HCT116 (cell line): ENCODE results near the gene RAB38. TPM values are rescaled to one million over a fixed set of nuclear protein-coding genes. Genes with fewer than 3 reads are reported as not detected.

Experiments used
- ATAC-seq: fragments of 200-7000 bp; cut with Tn5 transposase; 2 replicates; pipeline ENCODE4 v1.9.1; 2020; ENCODE audit warnings: mild to moderate bottlenecking, moderate library complexity
- BruUV-seq: library from RNA; stranded (reverse); fragments of 400-500 nt; replicated peaks from 2 replicates; lab custom pipeline; 2021; lab: Mats Ljungman, UMichigan
- CTCF ChIA-PET: fragments of 300-600 bp; sonication (Branson Sonifier 250); formaldehyde crosslinking; loops from one replicate; lab custom pipeline; 2021; ENCODE audit warnings: antibody characterized with exemption; lab: Charles Lee
- POLR2A ChIA-PET: fragments of 300-600, 350-600 bp; sonication (Branson Sonifier 250); formaldehyde crosslinking; loops from one replicate; lab custom pipeline; 2021; ENCODE audit warnings: antibody characterized with exemption; lab: Charles Lee
- RAD21 ChIA-PET, 2 experiments: fragments of 300-600 bp; sonication (Branson Sonifier 250); formaldehyde crosslinking; loops; one replicate each; lab custom pipeline; 2023; ENCODE audit warnings: low total read pairs in 2 of 2; ENCODE audit not compliant: uncharacterized antibody in 2 of 2, unreplicated experiment in 2 of 2, low non-redundant PET in 1 of 2; lab: Charles Lee
- DNase-seq: peaks from one replicate; pipeline ENCODE4 v3.0.0-alpha.2; 2010; ENCODE audit warnings: low read depth, low spot score
- H2AFZ ChIP-seq: fragments of 200-600 bp; shearing (Covaris generic), sonication (generic); 2 replicates; pipeline ENCODE4 v1.6.1; 2017; ENCODE audit warnings: low read depth, mixed run types, mixed read lengths, antibody characterized with exemption, low read length; ENCODE audit not compliant: poor library complexity, severe bottlenecking
- H3K27ac ChIP-seq: 2 replicates; pipeline ENCODE4 v1.5.1; 2012; ENCODE audit warnings: low read depth, low read length
- H3K27me3 ChIP-seq: fragments of 200-600 bp; sonication (generic); 2 replicates; pipeline ENCODE4 v1.6.1; 2016; ENCODE audit warnings: mixed run types, low read length, mixed read lengths; ENCODE audit not compliant: insufficient read depth
- H3K36me3 ChIP-seq, 2 experiments: fragments of 200-500 bp in 1 of 2; fragments of 200-600 bp in 1 of 2; sonication (Bioruptor generic) in 1 of 2; sonication (generic) in 1 of 2; 2 replicates each; pipeline versions ENCODE4 v1.5.1 to v1.6.1; 2014 to 2016; ENCODE audit warnings: low read length in 2 of 2, inconsistent platforms in 1 of 2, mixed read lengths in 1 of 2, mixed run types in 1 of 2; ENCODE audit not compliant: insufficient read depth in 2 of 2, control insufficient read depth in 1 of 2
- H3K4me1 ChIP-seq, 2 experiments: fragments of 200-600 bp in 1 of 2; sonication (generic) in 1 of 2; 2 replicates each; pipeline versions ENCODE4 v1.5.1 to v1.6.1; 2012 to 2017; ENCODE audit warnings: low read length in 2 of 2, inconsistent platforms in 1 of 2, mild to moderate bottlenecking in 1 of 2, mixed read lengths in 1 of 2, mixed run types in 1 of 2, moderate library complexity in 1 of 2; ENCODE audit not compliant: insufficient read depth in 2 of 2, control insufficient read depth in 1 of 2
- H3K4me2 ChIP-seq: fragments of 200-600 bp; sonication (generic); 2 replicates; pipeline ENCODE4 v1.6.1; 2017; ENCODE audit warnings: mixed run types, low read length, mixed read lengths
- H3K4me3 ChIP-seq, 2 experiments: fragments of 200-600 bp in 1 of 2; sonication (generic) in 1 of 2; replicated peaks in 1 of 2; 2 replicates each; pipeline ENCODE4 v1.5.1; 2011 to 2016; ENCODE audit warnings: low read length in 2 of 2, control low read depth in 1 of 2, low read depth in 1 of 2, mild to moderate bottlenecking in 1 of 2, mixed read lengths in 1 of 2, mixed run types in 1 of 2
- H3K79me2 ChIP-seq: fragments of 200-600 bp; sonication (generic); 2 replicates; pipeline ENCODE4 v1.6.1; 2017; ENCODE audit warnings: mild to moderate bottlenecking, mixed run types, low read length, moderate library complexity, mixed read lengths; ENCODE audit not compliant: insufficient read depth
- H3K9ac ChIP-seq: fragments of 200-600 bp; sonication (generic); 2 replicates; pipeline ENCODE4 v1.6.1; 2016; ENCODE audit warnings: low read length, mixed read lengths
- H3K9me2 ChIP-seq: fragments of 200-600 bp; sonication (generic), shearing (Covaris generic); 2 replicates; pipeline ENCODE4 v1.6.1; 2017; ENCODE audit warnings: mixed run types, mild to moderate bottlenecking, moderate library complexity; ENCODE audit not compliant: insufficient read depth
- H3K9me3 ChIP-seq, 2 experiments: fragments of 200-500 bp in 1 of 2; fragments of 200-600 bp in 1 of 2; sonication (Bioruptor generic) in 1 of 2; sonication (generic) in 1 of 2; 2 replicates each; pipeline ENCODE4 v1.6.1; 2014 to 2017; ENCODE audit warnings: low read length in 2 of 2, mixed read lengths in 2 of 2, inconsistent platforms in 1 of 2, low read depth in 1 of 2, mild to moderate bottlenecking in 1 of 2, mixed run types in 1 of 2, moderate library complexity in 1 of 2; ENCODE audit not compliant: control insufficient read depth in 1 of 2, insufficient read depth in 1 of 2
- H4K20me1 ChIP-seq: fragments of 200-600 bp; sonication (generic), shearing (Covaris generic); 2 replicates; pipeline ENCODE4 v1.6.1; 2017; ENCODE audit warnings: mixed run types, mild to moderate bottlenecking, moderate library complexity; ENCODE audit not compliant: insufficient read depth
- ATF3 ChIP-seq: IDR thresholded peaks from 2 replicates; pipeline ENCODE4 v1.6.1; 2012
- CEBPB ChIP-seq: IDR thresholded peaks from 2 replicates; pipeline ENCODE4 v1.6.1; 2012; ENCODE audit warnings: low read depth
- EGR1 ChIP-seq: IDR thresholded peaks from 2 replicates; pipeline ENCODE4 v1.6.1; 2012; ENCODE audit warnings: low read depth
- ELF1 ChIP-seq: IDR thresholded peaks from 2 replicates; pipeline ENCODE4 v1.6.1; 2012; ENCODE audit warnings: low read depth, borderline replicate concordance
- EZH2 ChIP-seq: fragments of 200-600 bp; sonication (generic); IDR thresholded peaks from 2 replicates; pipeline ENCODE4 v1.6.1; 2017; ENCODE audit warnings: antibody characterized with exemption, mixed run types
- EZH2phosphoT487 ChIP-seq: fragments of 200-600 bp; IDR thresholded peaks from 2 replicates; pipeline ENCODE4 v1.6.1; 2018; ENCODE audit warnings: antibody characterized with exemption, borderline replicate concordance
- FOSL1 ChIP-seq: IDR thresholded peaks from 2 replicates; pipeline ENCODE4 v1.6.1; 2012; ENCODE audit warnings: low read depth
- JUND ChIP-seq: IDR thresholded peaks from 2 replicates; pipeline ENCODE4 v1.6.1; 2012
- MAX ChIP-seq: IDR thresholded peaks from 2 replicates; pipeline ENCODE4 v1.6.1; 2012
- POLR2A ChIP-seq: IDR thresholded peaks from 2 replicates; pipeline ENCODE4 v1.7.0; 2011; ENCODE audit warnings: borderline replicate concordance; ENCODE audit not compliant: insufficient read depth, insufficient read length; ENCODE audit errors: extremely low read depth
- RAD21 ChIP-seq: IDR thresholded peaks from 2 replicates; pipeline ENCODE4 v1.6.1; 2012; ENCODE audit warnings: low read depth, mild to moderate bottlenecking
- SIN3A ChIP-seq: IDR thresholded peaks from 2 replicates; pipeline ENCODE4 v1.6.1; 2012; ENCODE audit warnings: low read depth
- SP1 ChIP-seq: IDR thresholded peaks from 2 replicates; pipeline ENCODE4 v1.6.1; 2012; ENCODE audit warnings: low read depth
- SRF ChIP-seq: IDR thresholded peaks from 2 replicates; pipeline ENCODE4 v1.6.1; 2012; ENCODE audit warnings: low read depth
- TCF7L2 ChIP-seq: IDR thresholded peaks from 2 replicates; pipeline ENCODE4 v1.7.0; 2011; ENCODE audit warnings: borderline replicate concordance, inconsistent platforms; ENCODE audit not compliant: insufficient read depth, insufficient read length; ENCODE audit errors: extremely low read depth
- ZFX ChIP-seq: fragments of 450-650 bp; IDR thresholded peaks from 2 replicates; pipeline ENCODE4 v1.6.1; 2017
- ZNF274 ChIP-seq: fragments of 200-500 bp; sonication (Bioruptor generic); IDR thresholded peaks from 2 replicates; pipeline ENCODE4 v1.6.1; 2014; ENCODE audit warnings: mild to moderate bottlenecking, low read depth, low read length, inconsistent platforms
- intact Hi-C: fragments of 100-400 bp; cut with micrococcal nuclease; formaldehyde crosslinking; loops from 2 replicates; pipeline ENCODE4 v1.10.0; 2022
- total RNA-seq: library from RNA; stranded (reverse); gene quantifications from one replicate; pipeline ENCODE4 v1.2.1, GENCODE V29; 2021; ENCODE audit not compliant: unreplicated experiment
- TF ChIP-seq, protein P1 (sequence below): IDR thresholded peaks from 2 replicates; pipeline ENCODE4 v1.6.1; 2011; ENCODE audit warnings: mild to moderate bottlenecking, low read length, moderate library complexity; ENCODE audit not compliant: insufficient replicate concordance; ENCODE audit errors: extremely low read depth
- TF ChIP-seq, protein P2 (sequence below), 3 experiments: fragments of 200-600 bp in 1 of 3; sonication (generic) in 1 of 3; IDR thresholded peaks in 2 of 3; conservative IDR thresholded peaks in 1 of 3; 2 replicates each; pipeline ENCODE4 v1.5.1; 2012 to 2017; ENCODE audit warnings: low read depth in 2 of 3, low read length in 2 of 3, antibody characterized with exemption in 1 of 3, borderline replicate concordance in 1 of 3, control low read depth in 1 of 3, mild to moderate bottlenecking in 1 of 3, mixed read lengths in 1 of 3, mixed run types in 1 of 3, moderate library complexity in 1 of 3; ENCODE audit not compliant: insufficient read depth in 1 of 3

The RAB38 gene
- total RNA-seq, 1 experiment from 2014 or later: 15.1 TPM

DNA sequence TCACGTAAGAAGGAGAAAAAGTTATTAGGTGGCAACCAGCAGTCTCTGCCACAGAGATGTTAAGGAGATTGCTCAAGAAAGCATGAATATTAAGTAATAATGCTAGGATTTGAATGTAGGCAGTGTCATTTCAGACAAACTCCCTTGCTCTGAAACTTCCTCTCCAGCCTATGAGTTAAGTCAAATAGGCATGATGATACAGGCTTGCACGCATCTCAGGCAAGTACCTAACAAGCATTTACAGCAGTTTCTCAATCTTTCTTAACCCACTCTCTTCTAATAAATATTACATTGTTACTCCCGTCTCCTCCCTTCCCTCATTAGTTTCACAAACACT, 72.7 kb downstream of the RAB38 start:
- Histone ChIP-seq H3K36me3 (no peaks in the 10 kb centered on the region), H3K4me2 (no peak overlapping the region), H3K4me3 (no peak overlapping the region), H3K4me1 (peaks cover 0 to 10% of the 10 kb centered on the region in 2 experiments; a peak in 2 of 4 replicates), H3K27me3 (no peaks in the 10 kb centered on the region), H3K9me2 (no peaks in the 10 kb centered on the region), H3K79me2 (no peaks in the 10 kb centered on the region), H4K20me1 (no peaks in the 10 kb centered on the region), H3K27ac (no peak overlapping the region), H3K9ac (no peak overlapping the region), H3K9me3 (no peaks in the 10 kb centered on the region), H2AFZ (no peak overlapping the region)
- DNase-seq (no peak), ATAC-seq (no peak)
- TF ChIP-seq MAX (no peak), ATF3 (no peak), JUND (no peak), ZFX (no peak), ELF1 (no peak), POLR2A (no peak), EGR1 (no peak), SP1 (no peak), SRF (no peak), RAD21 (no peak), EZH2phosphoT487 (no peak), EZH2 (no peak), CEBPB (no peak), ZNF274 (no peak), SIN3A (no peak), TCF7L2 (no peak), FOSL1 (no peak)
- TF ChIP-seq, protein P1, sequence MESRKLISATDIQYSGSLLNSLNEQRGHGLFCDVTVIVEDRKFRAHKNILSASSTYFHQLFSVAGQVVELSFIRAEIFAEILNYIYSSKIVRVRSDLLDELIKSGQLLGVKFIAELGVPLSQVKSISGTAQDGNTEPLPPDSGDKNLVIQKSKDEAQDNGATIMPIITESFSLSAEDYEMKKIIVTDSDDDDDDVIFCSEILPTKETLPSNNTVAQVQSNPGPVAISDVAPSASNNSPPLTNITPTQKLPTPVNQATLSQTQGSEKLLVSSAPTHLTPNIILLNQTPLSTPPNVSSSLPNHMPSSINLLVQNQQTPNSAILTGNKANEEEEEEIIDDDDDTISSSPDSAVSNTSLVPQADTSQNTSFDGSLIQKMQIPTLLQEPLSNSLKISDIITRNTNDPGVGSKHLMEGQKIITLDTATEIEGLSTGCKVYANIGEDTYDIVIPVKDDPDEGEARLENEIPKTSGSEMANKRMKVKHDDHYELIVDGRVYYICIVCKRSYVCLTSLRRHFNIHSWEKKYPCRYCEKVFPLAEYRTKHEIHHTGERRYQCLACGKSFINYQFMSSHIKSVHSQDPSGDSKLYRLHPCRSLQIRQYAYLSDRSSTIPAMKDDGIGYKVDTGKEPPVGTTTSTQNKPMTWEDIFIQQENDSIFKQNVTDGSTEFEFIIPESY: no peak
- TF ChIP-seq, protein P2, sequence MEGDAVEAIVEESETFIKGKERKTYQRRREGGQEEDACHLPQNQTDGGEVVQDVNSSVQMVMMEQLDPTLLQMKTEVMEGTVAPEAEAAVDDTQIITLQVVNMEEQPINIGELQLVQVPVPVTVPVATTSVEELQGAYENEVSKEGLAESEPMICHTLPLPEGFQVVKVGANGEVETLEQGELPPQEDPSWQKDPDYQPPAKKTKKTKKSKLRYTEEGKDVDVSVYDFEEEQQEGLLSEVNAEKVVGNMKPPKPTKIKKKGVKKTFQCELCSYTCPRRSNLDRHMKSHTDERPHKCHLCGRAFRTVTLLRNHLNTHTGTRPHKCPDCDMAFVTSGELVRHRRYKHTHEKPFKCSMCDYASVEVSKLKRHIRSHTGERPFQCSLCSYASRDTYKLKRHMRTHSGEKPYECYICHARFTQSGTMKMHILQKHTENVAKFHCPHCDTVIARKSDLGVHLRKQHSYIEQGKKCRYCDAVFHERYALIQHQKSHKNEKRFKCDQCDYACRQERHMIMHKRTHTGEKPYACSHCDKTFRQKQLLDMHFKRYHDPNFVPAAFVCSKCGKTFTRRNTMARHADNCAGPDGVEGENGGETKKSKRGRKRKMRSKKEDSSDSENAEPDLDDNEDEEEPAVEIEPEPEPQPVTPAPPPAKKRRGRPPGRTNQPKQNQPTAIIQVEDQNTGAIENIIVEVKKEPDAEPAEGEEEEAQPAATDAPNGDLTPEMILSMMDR (IDR thresholded peaks at IDR 0.05 in 2 of 3, conservative IDR thresholded peaks at IDR 0.05 in 1 of 3; ENCODE audit: borderline replicate concordance in 1 of 3, insufficient read depth in 1 of 3, low read depth in 2 of 3, low read length in 2 of 3): no peak
- ChIA-PET POLR2A (no interaction called here), CTCF (interaction anchor here (1.5 kb wide), 1 partner anchor 86 kb away, joined by 3 read pairs; no protein-coding TSS in a partner anchor), RAD21 (no interaction called here)
- intact Hi-C loops: loop anchor here (2.0 to 5.0 kb wide), 3 partner anchors 178 to 785 kb away; no protein-coding TSS in a partner anchor
- BruUV-seq: no TSS peak
